AG04450 (cell line): ENCODE measurements around the gene C1orf56. TPM values are rescaled to one million over a fixed set of nuclear protein-coding genes. Genes with fewer than 3 reads are reported as not detected.

Experiments
- CTCF ChIA-PET: fragments of 300-600, 350-600 bp; formaldehyde crosslinking; extraction: SDS; loops from one replicate; lab custom pipeline; 2022; ENCODE audit warnings: antibody characterized with exemption, inconsistent platforms; lab: Charles Lee
- POLR2A ChIA-PET: fragments of 350-600 bp; formaldehyde crosslinking; extraction: SDS; loops from one replicate; lab custom pipeline; 2021; ENCODE audit warnings: antibody characterized with exemption, inconsistent platforms; lab: Yijun Ruan, JAX
- DNase-seq: peaks from one replicate; pipeline ENCODE4 v3.0.0-alpha.2; 2011; ENCODE audit warnings: low read depth, low spot score
- H3K27ac ChIP-seq: one replicate; pipeline ENCODE4 v1.5.1; 2012; ENCODE audit warnings: low read depth, low read length, control low read depth
- H3K27me3 ChIP-seq: one replicate; pipeline ENCODE4 v1.6.0; 2012; ENCODE audit warnings: low read length; ENCODE audit not compliant: control insufficient read depth, insufficient read depth
- H3K4me3 ChIP-seq: 2 replicates; pipeline ENCODE4 v1.5.1; 2011; ENCODE audit warnings: mild to moderate bottlenecking, low read depth, low read length, control low read depth
- H3K9me3 ChIP-seq: 2 replicates; pipeline ENCODE4 v1.5.1; 2012; ENCODE audit warnings: low read length; ENCODE audit not compliant: control insufficient read depth, insufficient read depth
- polyA plus RNA-seq: library from polyadenylated mRNA; depleted of rRNA; stranded (reverse); fragments of >200 nt; gene quantifications from 2 replicates; pipeline ENCODE4 v1.2.3, GENCODE V29; 2011
- TF ChIP-seq, protein P1 (sequence below): IDR thresholded peaks from 2 replicates; pipeline ENCODE4 v1.5.1; 2011; ENCODE audit warnings: low read depth, low read length, control low read depth, inconsistent platforms

The C1orf56 gene
- polyA plus RNA-seq, 1 experiment = 1.3 TPM

DNA sequence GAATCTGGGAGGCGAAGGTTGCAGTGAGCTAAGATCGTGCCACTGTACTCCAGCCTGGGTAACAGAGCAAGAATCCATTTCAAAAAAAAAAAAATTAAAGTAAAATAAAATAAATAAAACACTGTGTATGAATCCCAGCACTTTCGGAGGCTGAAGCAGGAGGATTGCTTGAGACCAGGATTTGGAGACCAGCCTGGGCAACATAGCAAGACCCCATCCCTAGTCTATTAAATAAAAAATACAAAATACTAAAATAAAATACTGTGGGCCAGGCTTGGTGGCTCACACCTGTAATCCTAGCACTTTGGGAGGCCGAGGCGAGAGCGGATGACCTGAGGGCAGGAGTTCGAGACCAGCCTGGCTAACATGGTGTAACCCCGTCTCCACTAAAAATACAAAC is 15.4 kb upstream of the C1orf56 start:
- no peak overlapping the region for H3K27ac ChIP-seq
- CTCF ChIA-PET = no interaction called here
- H3K27me3 ChIP-seq = no peaks in the 10 kb centered on the region
- POLR2A ChIA-PET = interaction anchor here (0.6 kb wide), 1 partner anchor 33 kb away, joined by 4 read pairs; no protein-coding TSS in a partner anchor
- no peak for DNase-seq
- H3K9me3 ChIP-seq = no peaks in the 10 kb centered on the region
- no peak overlapping the region for H3K4me3 ChIP-seq
- TF ChIP-seq, protein P1, sequence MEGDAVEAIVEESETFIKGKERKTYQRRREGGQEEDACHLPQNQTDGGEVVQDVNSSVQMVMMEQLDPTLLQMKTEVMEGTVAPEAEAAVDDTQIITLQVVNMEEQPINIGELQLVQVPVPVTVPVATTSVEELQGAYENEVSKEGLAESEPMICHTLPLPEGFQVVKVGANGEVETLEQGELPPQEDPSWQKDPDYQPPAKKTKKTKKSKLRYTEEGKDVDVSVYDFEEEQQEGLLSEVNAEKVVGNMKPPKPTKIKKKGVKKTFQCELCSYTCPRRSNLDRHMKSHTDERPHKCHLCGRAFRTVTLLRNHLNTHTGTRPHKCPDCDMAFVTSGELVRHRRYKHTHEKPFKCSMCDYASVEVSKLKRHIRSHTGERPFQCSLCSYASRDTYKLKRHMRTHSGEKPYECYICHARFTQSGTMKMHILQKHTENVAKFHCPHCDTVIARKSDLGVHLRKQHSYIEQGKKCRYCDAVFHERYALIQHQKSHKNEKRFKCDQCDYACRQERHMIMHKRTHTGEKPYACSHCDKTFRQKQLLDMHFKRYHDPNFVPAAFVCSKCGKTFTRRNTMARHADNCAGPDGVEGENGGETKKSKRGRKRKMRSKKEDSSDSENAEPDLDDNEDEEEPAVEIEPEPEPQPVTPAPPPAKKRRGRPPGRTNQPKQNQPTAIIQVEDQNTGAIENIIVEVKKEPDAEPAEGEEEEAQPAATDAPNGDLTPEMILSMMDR = no peak

GRCh38 chr1:151035167-151035566 is 12.4 kb upstream of the C1orf56 start:
- no peaks in the 10 kb centered on the region for H3K9me3 ChIP-seq
- no peak for DNase-seq
- H3K27me3 ChIP-seq = no peaks in the 10 kb centered on the region
- no peak overlapping the region for H3K4me3 ChIP-seq
- no peak overlapping the region for H3K27ac ChIP-seq
- TF ChIP-seq, protein P1 = no peak
- POLR2A ChIA-PET = no interaction called here
- CTCF ChIA-PET = no interaction called here

DNA sequence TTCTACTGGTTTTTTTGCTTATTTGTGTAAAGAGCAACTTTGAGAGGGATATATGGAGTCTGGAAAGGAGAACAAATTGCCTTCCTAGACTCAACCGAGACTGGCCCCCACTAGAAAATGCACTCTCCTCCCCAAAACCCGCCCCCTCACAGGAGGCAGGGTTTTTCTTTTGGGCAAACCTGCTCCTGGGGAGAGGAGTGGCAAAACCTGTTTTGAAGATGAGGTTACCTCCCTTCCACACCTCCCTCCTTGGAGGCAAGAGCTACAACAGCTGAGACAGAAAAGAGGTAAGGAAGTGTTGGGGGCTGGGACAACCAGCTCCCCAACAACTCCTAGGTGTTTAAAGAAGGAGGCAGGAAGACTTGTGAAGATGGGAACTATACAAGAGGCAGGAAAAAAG is 11.2 kb upstream of the C1orf56 start, which contains the start of gene BNIPL:
TSS of gene BNIPL (plus strand) at position 231 of the 400 bp plus-strand sequence. CDS start at position 371, 140 bp downstream.
- POLR2A ChIA-PET = no interaction called here
- H3K27me3 ChIP-seq = no peaks in the 10 kb centered on the region
- no peaks in the 10 kb centered on the region for H3K9me3 ChIP-seq
- CTCF ChIA-PET = no interaction called here
- TF ChIP-seq, protein P1 = no peak
- no peak within 1 kb of the TSS for H3K27ac ChIP-seq
- no peak within 1 kb of the TSS for H3K4me3 ChIP-seq
- no peak for DNase-seq

GRCh38 chr1:151037032-151037431 is 10.5 kb upstream of the C1orf56 start:
- Histone ChIP-seq H3K27me3 (no peaks in the 10 kb centered on the region), H3K9me3 (no peaks in the 10 kb centered on the region), H3K4me3 (no peak overlapping the region), H3K27ac (no peak overlapping the region)
- TF ChIP-seq, protein P1 = no peak
- POLR2A ChIA-PET = no interaction called here
- DNase-seq = no peak
- CTCF ChIA-PET = interaction anchor here (0.5 kb wide), 1 partner anchor 13 kb away, joined by 4 read pairs; no protein-coding TSS in a partner anchor

GRCh38 chr1:151039521-151039920 is 8.0 kb upstream of the C1orf56 start:
- POLR2A ChIA-PET = no interaction called here
- Histone ChIP-seq H3K27ac (no peak overlapping the region), H3K27me3 (no peaks in the 10 kb centered on the region), H3K9me3 (no peaks in the 10 kb centered on the region), H3K4me3 (no peak overlapping the region)
- no peak for DNase-seq
- CTCF ChIA-PET = no interaction called here
- TF ChIP-seq, protein P1 = no peak
